GM18868 (cell line): ENCODE measurements around the gene GTF2A2.
A peak's percentile ranks its signal among the peaks of the same experiment; 100 is the strongest.

Experiments used
- ATAC-seq: cut with Tn5 transposase; IDR thresholded peaks from one replicate; pipeline ENCODE4 v1.9.1; 2021; ENCODE audit warnings: mild to moderate bottlenecking, moderate library complexity; ENCODE audit not compliant: unreplicated experiment

The GTF2A2 gene

DNA sequence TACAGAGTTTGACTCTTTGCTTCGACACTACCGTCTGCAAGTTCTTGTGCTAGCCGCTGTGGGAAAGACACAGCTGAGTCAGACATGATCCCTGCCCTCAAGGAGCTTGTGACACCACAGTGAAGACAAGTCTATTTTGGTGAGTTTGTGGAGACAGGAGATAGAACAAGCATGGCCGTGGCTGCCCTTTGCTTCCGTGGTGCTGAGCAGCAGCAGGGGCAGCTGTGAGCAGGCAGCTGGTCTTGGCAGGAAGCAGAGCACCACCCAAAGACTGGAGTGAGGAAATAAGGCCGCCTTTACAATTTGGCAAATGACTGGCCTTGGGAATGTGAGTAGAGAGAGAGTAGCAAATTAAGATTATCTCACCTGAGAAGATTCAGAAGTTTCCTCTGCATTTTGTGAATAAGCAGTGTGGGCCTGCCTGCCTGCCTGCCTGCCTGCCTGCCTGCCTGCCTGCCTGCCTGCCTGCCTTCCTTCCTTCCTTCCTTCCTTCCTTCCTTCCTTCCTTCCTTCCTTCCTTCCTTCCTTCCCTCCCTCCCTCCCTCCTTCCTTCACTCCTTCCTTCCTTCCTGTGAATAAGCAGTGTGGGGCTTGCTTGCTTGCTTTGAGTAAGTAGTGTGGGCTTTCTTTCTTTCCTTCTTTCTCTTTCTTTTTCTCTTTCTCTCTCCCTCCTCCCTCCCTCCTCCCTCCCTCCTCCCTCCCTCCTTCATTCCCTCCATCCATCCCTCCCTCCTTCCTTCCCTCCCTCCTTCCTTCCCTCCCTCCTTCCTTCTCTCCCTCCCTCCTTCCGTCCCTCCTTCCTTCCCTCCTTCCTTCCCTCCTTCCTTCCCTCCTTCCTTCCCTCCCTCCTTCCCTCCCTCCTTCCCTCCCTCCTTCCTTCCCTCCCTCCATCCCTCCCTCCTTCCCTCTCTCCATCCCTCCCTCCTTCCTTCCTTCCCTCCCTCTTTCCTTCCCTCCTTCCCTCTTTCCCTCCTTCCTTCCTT is 47.3 kb downstream of the GTF2A2 start:
- no peak for ATAC-seq

DNA sequence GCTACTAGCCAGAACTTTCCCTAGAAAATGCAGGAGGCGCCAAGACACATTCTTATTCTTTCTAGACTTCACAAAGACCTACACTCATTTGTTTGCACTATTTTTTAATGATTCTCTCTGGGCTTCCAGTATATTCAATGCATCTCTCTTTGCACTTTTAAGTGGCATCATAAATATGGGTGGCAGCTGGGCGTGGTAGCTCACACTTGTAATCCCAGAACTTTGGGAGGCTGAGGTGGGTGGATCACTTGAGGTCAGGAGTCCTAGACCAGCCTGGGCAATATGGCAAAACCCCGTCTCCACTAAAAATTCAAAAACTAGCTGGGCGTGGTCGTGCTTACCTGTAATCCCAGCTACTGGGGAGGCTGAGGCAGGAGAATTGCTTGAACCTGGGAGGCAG is 51.3 kb downstream of the GTF2A2 start:
- no peak for ATAC-seq

DNA sequence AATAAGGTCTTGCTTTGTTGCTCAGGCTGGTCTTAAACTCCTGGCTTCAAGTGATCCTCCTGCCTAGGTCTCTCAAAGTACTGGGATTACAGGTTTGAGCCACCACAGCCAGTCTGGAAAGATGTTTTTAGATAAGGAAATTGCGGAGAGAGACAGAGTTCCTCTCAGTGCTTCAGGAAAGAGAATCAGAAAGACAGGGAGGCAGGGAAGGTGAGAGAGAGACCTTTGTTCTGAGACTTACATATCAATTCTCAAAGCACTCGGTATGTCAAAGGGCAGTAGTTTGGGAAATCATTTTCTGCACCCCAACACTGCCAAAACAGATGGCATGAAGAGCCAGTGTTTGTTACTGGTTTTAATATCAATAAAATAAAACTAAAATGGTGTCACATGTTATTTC is 58.9 kb downstream of the GTF2A2 start:
- ATAC-seq: no peak

DNA sequence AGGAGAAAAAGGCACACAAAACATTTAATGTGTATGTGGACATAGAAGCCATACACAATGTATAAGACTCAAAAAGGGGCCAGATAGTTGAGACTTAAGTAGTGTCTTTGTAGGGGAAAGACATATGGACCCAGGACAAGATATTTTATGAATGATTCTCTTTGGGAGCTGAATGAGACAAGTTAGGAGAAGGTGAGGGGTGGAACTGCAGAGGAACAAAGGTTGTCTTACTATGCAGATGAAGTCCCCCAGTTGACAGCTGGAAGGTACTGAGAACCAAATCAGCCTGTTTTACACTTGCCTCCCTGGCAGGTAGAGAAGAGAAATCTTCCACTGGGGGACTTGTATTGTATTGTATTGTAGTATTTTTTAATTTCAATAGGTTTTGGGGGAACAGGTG is 60.7 kb downstream of the GTF2A2 start:
- no peak for ATAC-seq

DNA sequence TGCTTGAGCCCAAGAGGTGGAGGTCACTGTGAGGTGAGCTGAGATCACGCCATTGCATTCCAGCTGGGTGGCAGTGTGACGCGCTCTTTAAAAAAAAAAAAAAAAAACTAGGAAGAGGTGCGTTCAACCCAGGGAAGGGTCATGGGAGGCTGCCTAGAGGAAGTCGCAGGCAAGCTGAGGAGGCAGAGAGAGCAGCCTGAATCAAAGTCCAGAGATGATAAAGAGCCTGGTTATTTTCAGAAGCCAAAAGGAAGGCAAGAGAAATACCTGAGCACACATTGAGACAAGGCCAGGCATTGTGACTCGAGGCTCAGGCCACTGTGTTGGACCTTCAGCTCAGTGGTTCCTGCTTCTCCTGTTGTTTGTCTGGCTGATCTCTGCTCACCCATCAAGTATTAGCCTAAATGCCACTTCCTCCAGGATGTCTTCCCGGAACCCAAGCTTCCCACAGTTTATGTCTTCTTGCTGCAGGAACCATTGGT is 61.8 kb downstream of the GTF2A2 start:
- no peak for ATAC-seq

DNA sequence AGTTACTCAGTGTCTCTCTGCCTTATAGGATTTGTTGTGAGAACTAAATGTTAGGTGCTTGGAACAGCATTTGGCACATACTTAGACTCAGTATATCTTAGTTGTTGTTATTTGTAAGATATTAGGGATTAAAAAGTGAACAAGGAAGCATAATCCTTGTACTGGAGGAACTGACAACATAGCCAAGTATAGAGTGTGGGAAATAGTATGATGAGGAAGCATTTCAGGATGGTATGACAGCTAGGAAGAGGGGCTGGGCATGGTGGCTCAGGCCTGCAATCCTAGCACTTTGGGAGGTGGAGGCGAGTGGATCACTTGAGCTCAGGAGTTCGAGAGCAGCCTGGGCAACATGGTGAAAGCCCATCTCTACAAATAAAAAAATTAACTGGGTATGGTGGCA is 62.3 kb downstream of the GTF2A2 start:
- no peak for ATAC-seq

DNA sequence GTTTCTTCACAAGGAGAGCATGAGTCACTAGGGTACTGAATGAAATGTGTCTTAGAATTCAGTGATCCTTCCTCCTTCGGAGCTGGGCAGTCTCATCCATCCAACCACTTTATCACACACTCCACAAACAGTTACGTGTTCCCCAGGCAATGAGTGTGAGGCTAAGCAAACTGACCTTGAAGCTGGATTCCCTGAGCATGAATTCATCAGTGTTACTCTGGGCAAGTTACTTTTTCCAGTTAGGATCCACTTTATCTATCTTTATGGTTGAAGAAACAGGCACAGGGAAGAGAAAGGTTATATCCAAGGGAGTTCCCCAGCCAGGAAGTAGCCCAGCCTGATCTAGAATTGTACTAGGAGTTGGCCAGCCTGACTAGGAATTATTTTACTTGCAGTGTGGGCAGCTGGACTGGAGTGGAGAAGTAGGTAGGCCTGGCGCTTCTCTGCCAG is 62.8 kb downstream of the GTF2A2 start:
- ATAC-seq: no peak

DNA sequence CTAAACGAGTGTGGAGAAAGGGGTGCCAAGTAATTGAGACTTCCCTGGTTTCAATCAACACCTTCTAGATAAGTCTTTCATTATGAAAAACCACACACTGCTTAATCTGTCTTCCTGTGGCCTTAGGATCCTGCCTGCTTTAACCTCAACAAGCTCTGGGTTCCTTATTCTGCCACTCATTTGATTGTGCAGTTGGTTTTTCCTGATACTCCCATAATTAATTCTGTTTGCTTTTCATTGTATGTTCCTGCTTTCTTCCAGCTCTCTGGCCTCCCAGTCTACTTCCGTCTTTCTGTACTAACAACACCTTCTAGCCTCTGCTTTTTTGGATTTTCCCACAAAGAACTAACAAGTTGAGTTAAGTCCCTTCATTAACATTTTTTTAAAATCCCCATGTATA is 66.0 kb downstream of the GTF2A2 start:
- ATAC-seq: no peak

DNA sequence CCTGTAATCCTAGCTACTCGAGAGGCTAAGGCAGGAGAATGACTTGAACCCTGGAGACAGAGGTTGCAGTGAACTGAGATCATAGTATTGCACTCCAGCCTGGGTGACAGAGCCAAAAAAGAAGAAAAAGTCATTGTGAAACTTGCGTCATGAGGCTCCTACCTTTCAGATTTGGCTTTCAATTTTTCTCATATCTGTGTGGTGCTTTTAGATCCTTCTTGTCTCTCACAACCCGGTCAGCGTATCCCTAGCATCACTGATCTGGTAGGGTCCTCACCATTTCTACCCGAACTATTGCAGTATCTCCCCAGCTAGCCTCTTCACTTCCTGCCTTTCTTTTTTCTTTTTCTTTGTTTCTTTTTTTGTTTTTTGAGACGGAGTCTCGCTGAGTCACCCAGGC is 67.3 kb downstream of the GTF2A2 start:
- peak; percentile 77 for ATAC-seq
